Measurements from ENCODE around the gene SEC24C.

Gene SEC24C

DNA sequence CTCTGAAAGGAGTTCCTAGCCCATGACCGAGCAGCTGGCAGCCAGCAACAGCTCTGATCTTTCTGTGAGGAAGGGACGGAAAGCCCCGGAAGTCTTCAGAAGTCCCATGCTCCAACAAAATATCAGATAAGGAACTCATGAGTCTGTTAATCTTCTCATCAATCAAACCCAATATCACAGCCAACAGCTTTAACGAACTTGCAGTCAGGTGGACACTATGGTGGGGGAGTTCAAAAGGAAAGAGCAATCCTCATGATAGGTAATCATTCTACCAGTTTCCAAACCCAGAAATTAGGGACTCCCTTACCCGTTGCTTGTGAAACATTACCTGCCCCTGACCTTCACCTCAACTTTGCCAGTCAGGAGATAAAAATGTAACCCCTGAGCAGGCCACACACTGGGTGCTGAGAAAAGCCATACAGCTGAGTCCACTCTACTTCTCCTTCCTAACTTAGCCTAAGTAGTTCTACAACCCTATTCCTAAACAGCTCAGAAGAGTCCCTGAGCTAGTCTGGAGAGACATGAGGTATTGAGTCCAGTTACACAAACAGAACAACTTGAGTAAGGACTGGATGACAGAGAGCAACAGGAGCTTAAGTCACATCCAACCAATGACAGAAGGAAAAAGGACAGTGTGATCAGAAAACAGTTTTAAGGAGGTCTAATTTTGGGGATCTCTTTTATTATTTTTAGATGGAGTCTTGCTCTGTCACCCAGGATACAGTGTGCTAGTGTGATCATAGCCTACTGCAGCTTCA, 65.1 kb downstream of the SEC24C start:
- in situ Hi-C loops (cut with MboI; ENCODE audit: low sequenced_read_pairs): no loop called here

DNA sequence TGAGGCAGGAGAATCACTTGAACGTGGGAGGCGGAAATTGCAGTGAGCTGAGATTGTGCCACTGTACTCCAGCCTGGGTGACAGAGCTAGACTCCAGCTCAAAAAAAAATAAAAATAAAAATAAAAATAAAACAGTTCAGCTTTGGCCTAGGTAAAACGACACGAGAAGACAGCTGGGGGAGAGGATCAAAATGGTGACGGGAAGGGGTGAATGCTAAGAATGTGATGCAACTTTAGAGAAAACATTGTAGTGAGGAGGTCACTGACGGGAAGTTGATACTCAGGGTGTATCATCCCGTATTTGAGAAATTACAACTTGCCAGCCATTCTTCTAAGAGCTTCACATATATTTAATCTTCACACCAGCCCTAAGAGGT, 66.2 kb downstream of the SEC24C start:
- in situ Hi-C loops (cut with MboI; ENCODE audit: low sequenced_read_pairs): no loop called here

GRCh38 chr10:73810735-73811465, 66.7 kb downstream of the SEC24C start:
- in situ Hi-C loops (cut with MboI; ENCODE audit: low sequenced_read_pairs): no loop called here

GRCh38 chr10:73812657-73813056, 68.5 kb downstream of the SEC24C start:
- in situ Hi-C loops (cut with MboI; ENCODE audit: low sequenced_read_pairs): no loop called here

GRCh38 chr10:73813333-73813732, 69.2 kb downstream of the SEC24C start:
- in situ Hi-C loops (cut with MboI; ENCODE audit: low sequenced_read_pairs): no loop called here

- in situ Hi-C loops (cut with MboI; ENCODE audit: low sequenced_read_pairs): no loop called here
Measured at GRCh38 chr10:73814276-73814895, 70.2 kb downstream of the SEC24C start.

GRCh38 chr10:73814896-73815718, 70.9 kb downstream of the SEC24C start:
- in situ Hi-C loops (cut with MboI; ENCODE audit: low sequenced_read_pairs): no loop called here

DNA sequence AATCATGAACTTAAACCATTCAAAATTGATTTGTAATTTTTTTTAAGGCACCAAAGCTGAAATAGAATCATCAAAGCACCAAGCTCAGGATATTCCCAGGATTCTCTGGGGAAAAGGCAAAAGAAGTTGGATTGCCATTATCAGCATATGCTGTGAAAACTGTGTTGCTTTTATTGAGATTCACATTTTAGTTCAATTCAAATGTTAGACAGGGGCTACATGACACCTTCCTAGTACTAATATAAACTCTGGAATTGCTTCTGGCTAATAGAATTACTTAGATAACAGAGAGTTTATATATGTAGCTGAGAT, 71.5 kb downstream of the SEC24C start:
- in situ Hi-C loops (cut with MboI; ENCODE audit: low sequenced_read_pairs): no loop called here

GRCh38 chr10:73816917-73817729, 73.0 kb downstream of the SEC24C start:
- in situ Hi-C loops (cut with MboI; ENCODE audit: low sequenced_read_pairs): no loop called here

- in situ Hi-C loops (cut with MboI; ENCODE audit: low sequenced_read_pairs): no loop called here
Measured at GRCh38 chr10:73817826-73818225, 73.7 kb downstream of the SEC24C start.

GRCh38 chr10:73818402-73818801, 74.2 kb downstream of the SEC24C start:
- in situ Hi-C loops (cut with MboI; ENCODE audit: low sequenced_read_pairs): no loop called here

- in situ Hi-C loops (cut with MboI; ENCODE audit: low sequenced_read_pairs): no loop called here
Measured at GRCh38 chr10:73819081-73819480, 74.9 kb downstream of the SEC24C start.

DNA sequence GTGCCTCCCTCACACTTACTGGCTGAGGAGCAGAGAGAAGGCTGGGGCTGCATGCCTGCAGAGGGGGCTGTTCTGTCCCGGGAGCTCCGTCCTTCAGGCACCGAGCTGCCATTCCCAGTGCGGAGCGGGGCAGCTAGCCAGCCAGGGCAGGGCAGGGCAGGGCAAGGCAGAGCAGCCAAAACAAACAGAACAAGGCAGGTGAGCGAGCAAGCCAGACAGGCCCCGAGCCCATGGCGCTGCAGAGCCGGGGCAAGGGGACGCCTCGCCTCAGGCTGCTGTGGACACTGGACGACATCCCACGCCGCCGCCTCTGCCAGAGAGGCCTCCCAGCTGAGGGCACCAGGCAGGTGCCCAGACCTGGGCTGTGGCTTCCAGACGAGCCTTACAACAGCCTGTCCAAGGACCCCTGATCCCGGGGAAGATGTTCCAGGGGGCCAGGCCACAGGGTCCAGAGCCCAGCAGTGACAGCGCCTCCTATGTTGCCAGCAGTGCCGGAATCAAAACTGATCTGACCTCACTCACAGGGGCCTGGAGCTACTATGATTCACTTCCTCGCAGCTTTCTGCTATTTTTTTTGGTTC, 75.4 kb downstream of the SEC24C start:
- in situ Hi-C loops (cut with MboI; ENCODE audit: low sequenced_read_pairs): no loop called here
